ENCODE data around the gene SLC7A5.
"Not testable (repeated sequence)": the region's sequence is repeated elsewhere in the genome, so short reads cannot be mapped to it uniquely, and the experiment has no call there.

- TF ChIP-seq CTCF (IDR thresholded peaks at IDR 0.05) = peak; percentile 56 to 85 (median 72)
- not testable (repeated sequence) for TF ChIP-seq POLR2A (IDR thresholded peaks at IDR 0.05)
These were observed 40.1 kb upstream of the SLC7A5 start for GRCh38 chr16:87909203-87909935.

Data from prostate gland (tissue), 2 donors.